SK-N-SH (cell line): ENCODE data around the gene BEST2. TPM values are rescaled to one million over a fixed set of nuclear protein-coding genes. Genes with fewer than 3 reads are reported as not detected.

Source experiments
- CTCF ChIA-PET: fragments of 300-600, 350-600 bp; formaldehyde crosslinking; extraction: SDS; loops from one replicate; lab custom pipeline; 2021; lab: Yijun Ruan, JAX
- POLR2A ChIA-PET: fragments of 350-600 bp; sonication (Branson Sonifier 250); formaldehyde crosslinking; extraction: SDS; loops from one replicate; lab custom pipeline; 2020; ENCODE audit warnings: antibody characterized with exemption, inconsistent platforms; lab: Yijun Ruan, JAX
- DNase-seq: peaks from one replicate; pipeline ENCODE4 v3.0.0; 2012
- H2AFZ ChIP-seq: fragments of 200-600 bp; sonication (generic); 2 replicates; pipeline ENCODE4 v1.8.1; 2016; ENCODE audit warnings: antibody characterized with exemption, mild to moderate bottlenecking, low read depth
- H3F3A ChIP-seq: fragments of 200-600 bp; sonication (generic); replicated peaks from 2 replicates; pipeline ENCODE3; 2016; ENCODE audit warnings: antibody characterized with exemption, mild to moderate bottlenecking; ENCODE audit not compliant: insufficient read depth
- H3K27ac ChIP-seq, 2 experiments: fragments of 200-500 bp in 1 of 2; fragments of 200-600 bp in 1 of 2; sonication (Bioruptor generic) in 1 of 2; sonication (generic), shearing (Covaris generic) in 1 of 2; 2 replicates each; pipeline versions ENCODE4 v1.5.1 to v1.6.1; 2014 to 2016; ENCODE audit warnings: low read depth in 2 of 2, inconsistent platforms in 1 of 2, low read length in 1 of 2, mild to moderate bottlenecking in 1 of 2, mixed read lengths in 1 of 2
- H3K27me3 ChIP-seq: fragments of 200-600 bp; sonication (generic), shearing (Covaris generic); 2 replicates; pipeline ENCODE4 v1.6.1; 2016; ENCODE audit warnings: mixed run types; ENCODE audit not compliant: insufficient read depth
- H3K36me3 ChIP-seq, 2 experiments: fragments of 200-500 bp in 1 of 2; fragments of 200-600 bp in 1 of 2; sonication (Bioruptor generic) in 1 of 2; sonication (generic) in 1 of 2; replicated peaks in 1 of 2; 2 replicates each; pipeline versions ENCODE3 to v1.5.1; 2014 to 2016; ENCODE audit warnings: low read length in 1 of 2, mild to moderate bottlenecking in 1 of 2; ENCODE audit not compliant: insufficient read depth in 2 of 2, control insufficient read depth in 1 of 2
- H3K4me1 ChIP-seq, 2 experiments: fragments of 200-500 bp in 1 of 2; fragments of 200-600 bp in 1 of 2; sonication (Bioruptor generic) in 1 of 2; sonication (generic), shearing (Covaris generic) in 1 of 2; 2 replicates each; pipeline versions ENCODE4 v1.5.1 to v1.6.1; 2014 to 2016; ENCODE audit warnings: low read depth in 1 of 2, low read length in 1 of 2, mixed run types in 1 of 2; ENCODE audit not compliant: insufficient read depth in 2 of 2, control insufficient read depth in 1 of 2
- H3K4me2 ChIP-seq: fragments of 200-600 bp; sonication (generic), shearing (Covaris generic); 2 replicates; pipeline ENCODE4 v1.6.1; 2017; ENCODE audit warnings: mixed run types
- H3K4me3 ChIP-seq, 2 experiments: fragments of 200-500 bp in 1 of 2; fragments of 200-600 bp in 1 of 2; sonication (Bioruptor generic) in 1 of 2; sonication (generic), shearing (Covaris generic) in 1 of 2; 2 replicates each; pipeline versions ENCODE4 v1.5.1 to v1.8.1; 2014 to 2016; ENCODE audit warnings: low read depth in 2 of 2, inconsistent platforms in 1 of 2, low read length in 1 of 2, mild to moderate bottlenecking in 1 of 2, mixed read lengths in 1 of 2, moderate library complexity in 1 of 2
- H3K79me2 ChIP-seq: fragments of 200-600 bp; sonication (generic); 2 replicates; pipeline ENCODE4 v1.8.1; 2017; ENCODE audit warnings: mild to moderate bottlenecking; ENCODE audit not compliant: insufficient read depth
- H3K9ac ChIP-seq: fragments of 200-600 bp; sonication (generic); 2 replicates; pipeline ENCODE4 v1.6.1; 2017; ENCODE audit warnings: mixed run types
- H3K9me2 ChIP-seq: fragments of 200-600 bp; sonication (generic); 2 replicates; pipeline ENCODE4 v1.6.1; 2017; ENCODE audit warnings: mixed run types
- H3K9me3 ChIP-seq: fragments of 200-600 bp; sonication (generic); 2 replicates; pipeline ENCODE4 v1.6.1; 2017; ENCODE audit warnings: mixed run types, mild to moderate bottlenecking, moderate library complexity
- H4K20me1 ChIP-seq: fragments of 200-600 bp; sonication (generic); 2 replicates; pipeline ENCODE4 v1.6.1; 2017; ENCODE audit warnings: mild to moderate bottlenecking, mixed run types; ENCODE audit not compliant: insufficient read depth
- CHD2 ChIP-seq: fragments of 150-350 bp; IDR thresholded peaks from 2 replicates; pipeline ENCODE4 v1.6.1; 2018; ENCODE audit warnings: low read length; ENCODE audit not compliant: partially characterized antibody
- CTCF ChIP-seq: fragments of 200-600 bp; sonication (generic); IDR thresholded peaks from 2 replicates; pipeline ENCODE4 v1.6.1; 2017; ENCODE audit warnings: antibody characterized with exemption, mild to moderate bottlenecking, moderate library complexity
- EZH2phosphoT487 ChIP-seq: fragments of 200-600 bp; sonication (generic); IDR thresholded peaks from 2 replicates; pipeline ENCODE4 v1.6.1; 2017; ENCODE audit warnings: low read depth, mixed run types, mild to moderate bottlenecking, antibody characterized with exemption, moderate library complexity, borderline replicate concordance
- IRF3 ChIP-seq: fragments of 150-350 bp; IDR thresholded peaks from 2 replicates; pipeline ENCODE4 v1.6.1; 2016; ENCODE audit warnings: mild to moderate bottlenecking, low read depth, low read length
- MXI1 ChIP-seq: IDR thresholded peaks from 2 replicates; pipeline ENCODE4 v1.6.1; 2012; ENCODE audit warnings: mild to moderate bottlenecking, low read depth, low read length, improper control_type of control experiment
- NFIC ChIP-seq: IDR thresholded peaks from 2 replicates; pipeline ENCODE4 v1.4.0; 2012; ENCODE audit warnings: borderline replicate concordance
- POLR2AphosphoS5 ChIP-seq: IDR thresholded peaks from 2 replicates; pipeline ENCODE4 v1.6.1; 2012; ENCODE audit warnings: low read depth, low read length
- RAD21 ChIP-seq: IDR thresholded peaks from 2 replicates; pipeline ENCODE4 v1.6.1; 2012; ENCODE audit warnings: mild to moderate bottlenecking, low read length
- RCOR1 ChIP-seq: fragments of 150-350 bp; IDR thresholded peaks from 2 replicates; pipeline ENCODE4 v1.6.1; 2017; ENCODE audit warnings: antibody characterized with exemption, low read length
- REST ChIP-seq: IDR thresholded peaks from 2 replicates; pipeline ENCODE4 v1.6.1; 2012; ENCODE audit warnings: mild to moderate bottlenecking, low read depth, low read length, moderate library complexity
- TAF1 ChIP-seq: IDR thresholded peaks from 2 replicates; pipeline ENCODE4 v1.6.1; 2012; ENCODE audit warnings: low read depth, mild to moderate bottlenecking, low read length, moderate library complexity, borderline replicate concordance
- USF1 ChIP-seq: IDR thresholded peaks from 2 replicates; pipeline ENCODE4 v1.4.0; 2012; ENCODE audit warnings: low read depth, borderline replicate concordance
- WGBS: methylation state at CpG from one replicate; pipeline ENCODE4 v1.1.6; 2017; ENCODE audit warnings: low lambda C conversion rate; 5-methylcytosine and 5-hydroxymethylcytosine counted together
- polyA plus RNA-seq, 3 experiments: library from polyadenylated mRNA; depleted of rRNA; stranded (reverse); fragments of >200 nt; gene quantifications; 2 replicates each; pipeline ENCODE4 v1.2.3, GENCODE V29; 2012

The BEST2 gene
- polyA plus RNA-seq, 1 of the 3 experiments (the other 2 are of a cell fraction): not detected

- Histone ChIP-seq H3K4me1 (no peaks in the 10 kb centered on the region), H3K9ac (no peak overlapping the region), H3K9me2 (no peaks in the 10 kb centered on the region), H3K36me3 (peaks cover 45 to 64% of the 10 kb centered on the region in 2 experiments), H3K9me3 (no peaks in the 10 kb centered on the region), H3K79me2 (peaks cover 4% of the 10 kb centered on the region; the same call in 1 of the 2 replicates), H2AFZ (no peak overlapping the region), H3K4me2 (no peak overlapping the region), H4K20me1 (no peaks in the 10 kb centered on the region), H3F3A (peaks cover 15% of the 10 kb centered on the region), H3K4me3 (no peak overlapping the region), H3K27ac (no peak overlapping the region), H3K27me3 (no peaks in the 10 kb centered on the region)
- no peak for TF ChIP-seq RCOR1
- no peak for TF ChIP-seq IRF3
- no peak for TF ChIP-seq RAD21
- CTCF ChIA-PET: interaction anchor here (1.2 to 1.6 kb wide), 4 partner anchors 20 to 90 kb away, joined by 4 read pairs; no protein-coding TSS in a partner anchor
- WGBS: 93% methylated on average over 17 of the region's 29 CpGs
- POLR2A ChIA-PET: no interaction called here
- DNase-seq: no peak
Measured at GRCh38 chr19:12705654-12706331, 45.8 kb upstream of the BEST2 start.

GRCh38 chr19:12706332-12706718, 45.3 kb upstream of the BEST2 start:
- TF ChIP-seq NFIC: no peak
- TF ChIP-seq POLR2AphosphoS5: 0 out of 2 replicates have a peak, but pooled peaks have one; percentile 7
- CTCF ChIA-PET: interaction anchor here (1.4 to 1.6 kb wide), 3 partner anchors 20 to 90 kb away, joined by 4 read pairs; no protein-coding TSS in a partner anchor
- POLR2A ChIA-PET: no interaction called here
- H3K9me2 ChIP-seq: no peaks in the 10 kb centered on the region
- no peaks in the 10 kb centered on the region for H4K20me1 ChIP-seq
- no peak overlapping the region for H3K4me2 ChIP-seq
- H2AFZ ChIP-seq: no peak overlapping the region
- H3K9ac ChIP-seq: no peak overlapping the region
- no peaks in the 10 kb centered on the region for H3K9me3 ChIP-seq
- peaks cover 15% of the 10 kb centered on the region for H3F3A ChIP-seq
- no peak overlapping the region for H3K27ac ChIP-seq
- no peak for DNase-seq
- WGBS: 95% methylated on average over 3 of the region's 13 CpGs
- peaks cover 4% of the 10 kb centered on the region; the same call in 1 of the 2 replicates for H3K79me2 ChIP-seq
- no peak overlapping the region for H3K4me3 ChIP-seq
- peaks cover 45 to 61% of the 10 kb centered on the region in 2 experiments for H3K36me3 ChIP-seq
- no peaks in the 10 kb centered on the region for H3K4me1 ChIP-seq
- no peaks in the 10 kb centered on the region for H3K27me3 ChIP-seq

- Histone ChIP-seq H2AFZ (no peak overlapping the region), H3K9ac (no peak overlapping the region), H3K9me3 (no peaks in the 10 kb centered on the region), H3K27ac (no peak overlapping the region), H3K36me3 (peaks cover 34 to 46% of the 10 kb centered on the region in 2 experiments), H4K20me1 (no peaks in the 10 kb centered on the region), H3K27me3 (no peaks in the 10 kb centered on the region), H3F3A (peaks cover 20% of the 10 kb centered on the region), H3K79me2 (peaks cover 9% of the 10 kb centered on the region; the same call in 1 of the 2 replicates), H3K4me2 (no peak overlapping the region), H3K4me1 (no peaks in the 10 kb centered on the region), H3K9me2 (no peaks in the 10 kb centered on the region), H3K4me3 (no peak overlapping the region)
- CTCF ChIA-PET: interaction anchor here (0.9 to 1.1 kb wide), 2 partner anchors 49 to 52 kb away, joined by 6 to 7 read pairs; no protein-coding TSS in a partner anchor
- no peak for DNase-seq
- POLR2A ChIA-PET: no interaction called here
- 96% methylated on average over 8 of the region's 8 CpGs for WGBS
- TF ChIP-seq RCOR1 (no peak), CHD2 (no peak), CTCF (no peak), TAF1 (no peak), REST (no peak), MXI1 (no peak), USF1 (no peak), EZH2phosphoT487 (no peak), RAD21 (no peak)
Measured at GRCh38 chr19:12708641-12709040, 43.0 kb upstream of the BEST2 start.
